ENCODE data around the gene LRRC9. TPM values are rescaled to one million over a fixed set of nuclear protein-coding genes. Genes with fewer than 3 reads are reported as not detected.
A peak's percentile ranks its signal among the peaks of the same experiment; 100 is the strongest.

LRRC9 gene
- total and polyA plus RNA-seq, 2 of the 13 experiments (the other 11 are each of a cell fraction or from before 2014, with no cell fraction given): 0.08 to 0.18 TPM

- TF ChIP-seq MTERF4 (CRISPR knock-in tag; IDR thresholded peaks at IDR 0.05) (no peak), MEF2D (CRISPR knock-in tag; IDR thresholded peaks at IDR 0.05) (no peak; the same call in 1 of the 2 replicates), ZBTB37 (CRISPR knock-in tag; IDR thresholded peaks at IDR 0.05) (no peak), TFDP2 (CRISPR knock-in tag; IDR thresholded peaks at IDR 0.05) (peak; percentile 71; the same call in 1 of the 2 replicates), ZFAT (CRISPR knock-in tag; conservative IDR thresholded peaks at IDR 0.05) (no peak), KLF16 (CRISPR knock-in tag; IDR thresholded peaks at IDR 0.05) (peak in 1 of 2 experiments; percentile 69; a peak in 1 of 4 replicates), TEAD2 (CRISPR knock-in tag; IDR thresholded peaks at IDR 0.05) (no peak), MEIS1 (CRISPR knock-in tag; IDR thresholded peaks at IDR 0.05; ENCODE audit: borderline replicate concordance) (no peak; the same call in 1 of the 2 replicates), ZNF557 (CRISPR knock-in tag; IDR thresholded peaks at IDR 0.05) (peak; percentile 30; the same call in 1 of the 2 replicates), TCF12 (IDR thresholded peaks at IDR 0.05) (no peak), TCF12 (CRISPR knock-in tag; IDR thresholded peaks at IDR 0.05) (no peak), ZFP62 (CRISPR knock-in tag; IDR thresholded peaks at IDR 0.05) (no peak), ATAD3A (CRISPR knock-in tag; IDR thresholded peaks at IDR 0.05) (no peak), ZBTB40 (IDR thresholded peaks at IDR 0.05) (no peak), ZBTB40 (CRISPR knock-in tag; IDR thresholded peaks at IDR 0.05) (peak; percentile 54; the same call in 1 of the 2 replicates), CHCHD3 (CRISPR knock-in tag; IDR thresholded peaks at IDR 0.05) (no peak), ZNF124 (CRISPR knock-in tag; IDR thresholded peaks at IDR 0.05) (no peak), CBFB (CRISPR knock-in tag; IDR thresholded peaks at IDR 0.05) (no peak)
These were observed at the start of gene LRRC9 (continued) for GRCh38 chr14:59919570-59920377.

Data from HepG2 (cell line).